NT2/D1 (cell line): Measurements from ENCODE around the gene CAMK2A.

Experiments
- DNase-seq: peaks from one replicate; pipeline ENCODE4 v3.0.0-alpha.2; 2011; ENCODE audit warnings: low read depth, low spot score
- H3K27me3 ChIP-seq: 2 replicates; pipeline ENCODE4 v1.6.0; 2011; ENCODE audit warnings: mild to moderate bottlenecking; ENCODE audit not compliant: insufficient read length, insufficient read depth
- H3K36me3 ChIP-seq: 2 replicates; pipeline ENCODE4 v1.6.1; 2011; ENCODE audit warnings: mild to moderate bottlenecking, low read length, mixed read lengths; ENCODE audit not compliant: insufficient read depth, insufficient read length
- H3K4me1 ChIP-seq: 2 replicates; pipeline ENCODE4 v1.5.1; 2011; ENCODE audit not compliant: insufficient read depth, insufficient read length
- H3K4me3 ChIP-seq: 2 replicates; pipeline ENCODE4 v1.5.1; 2011; ENCODE audit warnings: low read depth; ENCODE audit not compliant: insufficient read length
- H3K9ac ChIP-seq: 2 replicates; pipeline ENCODE4 v1.6.0; 2011; ENCODE audit warnings: low read depth; ENCODE audit not compliant: insufficient read length
- H3K9me3 ChIP-seq: 2 replicates; pipeline ENCODE4 v1.5.1; 2011; ENCODE audit warnings: mild to moderate bottlenecking, low read length; ENCODE audit not compliant: insufficient read depth
- SUZ12 ChIP-seq: IDR thresholded peaks from 2 replicates; pipeline ENCODE4 v1.6.1; 2011; ENCODE audit not compliant: insufficient read length, insufficient read depth; ENCODE audit errors: extremely low read depth
- YY1 ChIP-seq: IDR thresholded peaks from 2 replicates; pipeline ENCODE4 v1.6.1; 2011; ENCODE audit not compliant: insufficient read length, insufficient read depth
- ZNF274 ChIP-seq: IDR thresholded peaks from 2 replicates; pipeline ENCODE4 v1.6.1; 2011; ENCODE audit warnings: mild to moderate bottlenecking, low read depth, low read length

CAMK2A gene

DNA sequence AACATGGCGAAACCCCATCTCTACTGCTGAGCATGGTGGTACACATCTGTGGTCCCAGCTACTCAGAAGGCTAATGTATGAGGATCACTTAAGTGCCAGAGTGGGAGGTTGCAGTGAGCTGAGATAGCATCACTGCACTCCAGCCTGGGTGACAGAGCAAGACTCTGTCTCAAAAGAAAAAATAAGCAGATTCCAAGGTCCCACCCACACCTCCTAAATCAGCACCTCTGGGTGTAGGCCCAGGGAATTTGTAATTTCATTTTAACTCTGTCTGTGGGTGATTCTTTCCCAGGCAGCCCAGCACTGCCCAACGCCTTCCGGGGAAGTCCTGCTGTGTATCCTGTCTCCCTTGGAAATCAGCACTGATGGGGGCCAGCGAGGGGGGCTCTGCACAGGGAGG is 12.5 kb downstream of the CAMK2A start:
- peaks cover 13% of the 10 kb centered on the region for H3K4me1 ChIP-seq
- no peaks in the 10 kb centered on the region for H3K36me3 ChIP-seq
- H3K4me3 ChIP-seq = no peak overlapping the region
- H3K9ac ChIP-seq = no peak overlapping the region
- H3K27me3 ChIP-seq = no peaks in the 10 kb centered on the region
- H3K9me3 ChIP-seq = no peaks in the 10 kb centered on the region
- no peak for DNase-seq
- TF ChIP-seq YY1 (no peak), ZNF274 (no peak), SUZ12 (no peak)

DNA sequence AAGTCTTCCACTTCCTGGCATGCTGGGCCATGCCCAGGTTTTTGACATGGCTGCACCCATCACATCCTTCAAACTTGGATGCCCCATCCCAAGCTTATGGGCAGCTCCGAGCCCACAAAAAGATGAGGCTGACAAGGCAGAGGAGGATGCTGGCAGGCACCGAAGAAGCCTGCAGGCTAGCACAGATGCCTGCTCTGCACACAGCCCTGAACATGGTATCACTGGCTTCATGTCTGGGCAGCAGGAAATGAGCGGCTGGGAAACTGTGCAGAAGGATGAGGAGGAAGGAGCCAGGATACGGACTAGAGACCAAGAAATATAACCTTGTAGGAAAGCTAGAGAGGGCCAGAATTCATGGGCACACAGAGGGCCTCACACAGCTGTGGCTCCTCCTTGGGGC is 14.8 kb downstream of the CAMK2A start:
- Histone ChIP-seq H3K9ac (no peak overlapping the region), H3K9me3 (no peaks in the 10 kb centered on the region), H3K27me3 (no peaks in the 10 kb centered on the region), H3K36me3 (no peaks in the 10 kb centered on the region), H3K4me1 (peaks cover 20% of the 10 kb centered on the region), H3K4me3 (no peak overlapping the region)
- no peak for DNase-seq
- no peak for TF ChIP-seq ZNF274
- TF ChIP-seq SUZ12 = no peak
- TF ChIP-seq YY1 = no peak

DNA sequence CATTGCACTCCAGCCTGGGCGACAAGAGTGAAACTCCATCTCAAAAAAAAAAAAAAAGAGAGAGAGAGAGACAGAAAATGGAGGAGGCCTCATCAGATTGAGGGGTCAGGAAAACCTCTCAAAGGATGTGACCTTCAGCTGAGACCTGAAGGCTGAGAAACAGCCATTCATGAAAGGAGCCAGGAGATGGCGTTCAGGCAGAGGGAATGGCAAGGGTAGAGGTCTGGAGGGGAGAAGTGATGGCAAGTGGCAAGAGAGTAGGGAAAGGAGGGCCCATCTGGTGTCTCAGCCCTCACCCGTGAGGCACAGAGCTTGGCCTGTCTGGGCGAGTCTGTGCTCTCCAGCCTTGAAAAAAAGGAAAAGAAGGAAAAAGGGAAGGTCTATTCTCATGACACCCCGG is 17.0 kb downstream of the CAMK2A start:
- no peak for TF ChIP-seq YY1
- no peak for TF ChIP-seq ZNF274
- no peak for DNase-seq
- no peaks in the 10 kb centered on the region for H3K27me3 ChIP-seq

DNA sequence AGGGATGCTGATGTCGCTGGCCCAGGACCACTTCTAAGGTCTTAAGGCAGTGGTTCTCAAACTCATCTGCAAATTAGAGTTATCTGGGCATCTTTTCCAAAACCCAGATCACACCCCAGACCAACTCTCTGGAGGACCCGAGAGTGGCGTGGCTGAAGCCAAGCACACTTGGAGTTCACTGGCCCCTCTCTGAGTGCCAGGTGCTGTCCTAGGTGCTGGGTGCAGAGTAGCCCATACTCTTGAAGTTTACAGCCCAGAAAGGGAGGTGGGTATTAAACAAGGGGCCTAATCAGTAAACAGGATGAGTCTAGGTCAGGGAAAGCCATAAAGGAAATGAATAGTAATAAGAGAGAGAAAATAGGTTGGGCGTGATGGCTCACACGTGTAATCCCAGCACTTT is 17.6 kb downstream of the CAMK2A start:
- no peaks in the 10 kb centered on the region for H3K36me3 ChIP-seq
- no peaks in the 10 kb centered on the region for H3K27me3 ChIP-seq
- no peaks in the 10 kb centered on the region for H3K9me3 ChIP-seq
- peaks cover 7% of the 10 kb centered on the region for H3K4me1 ChIP-seq
- H3K9ac ChIP-seq = no peak overlapping the region
- TF ChIP-seq ZNF274 (no peak), YY1 (no peak), SUZ12 (no peak)
- no peak for DNase-seq
- H3K4me3 ChIP-seq = no peak overlapping the region

More for the DNA sequence above, 17.0 kb downstream of the CAMK2A start:
- Histone ChIP-seq H3K4me1 (peaks cover 7% of the 10 kb centered on the region), H3K36me3 (no peaks in the 10 kb centered on the region), H3K9ac (no peak overlapping the region), H3K9me3 (no peaks in the 10 kb centered on the region), H3K4me3 (no peak overlapping the region)

DNA sequence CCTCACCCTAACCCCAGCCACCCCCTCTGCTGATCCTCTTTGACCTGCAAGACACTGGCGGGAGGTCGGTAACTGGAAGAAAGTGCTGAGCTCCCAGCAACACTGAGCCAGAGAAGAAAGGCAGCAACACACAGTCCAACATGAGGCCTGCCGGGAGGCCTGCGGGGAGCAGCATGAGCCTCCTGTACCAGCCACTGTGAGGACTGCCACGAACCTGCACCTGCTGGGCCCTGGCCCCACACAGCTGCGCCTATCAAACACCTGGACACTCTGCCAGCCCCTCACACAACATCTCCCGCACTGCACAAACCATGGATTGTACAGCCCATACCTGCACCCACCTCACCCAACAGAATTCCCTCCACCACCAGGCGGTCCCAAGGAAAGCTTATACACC is 18.3 kb downstream of the CAMK2A start:
- TF ChIP-seq ZNF274 (no peak), SUZ12 (no peak), YY1 (no peak)
- Histone ChIP-seq H3K36me3 (no peaks in the 10 kb centered on the region), H3K27me3 (no peaks in the 10 kb centered on the region), H3K4me1 (peaks cover 7% of the 10 kb centered on the region), H3K4me3 (no peak overlapping the region), H3K9ac (no peak overlapping the region), H3K9me3 (no peaks in the 10 kb centered on the region)
- DNase-seq = no peak

DNA sequence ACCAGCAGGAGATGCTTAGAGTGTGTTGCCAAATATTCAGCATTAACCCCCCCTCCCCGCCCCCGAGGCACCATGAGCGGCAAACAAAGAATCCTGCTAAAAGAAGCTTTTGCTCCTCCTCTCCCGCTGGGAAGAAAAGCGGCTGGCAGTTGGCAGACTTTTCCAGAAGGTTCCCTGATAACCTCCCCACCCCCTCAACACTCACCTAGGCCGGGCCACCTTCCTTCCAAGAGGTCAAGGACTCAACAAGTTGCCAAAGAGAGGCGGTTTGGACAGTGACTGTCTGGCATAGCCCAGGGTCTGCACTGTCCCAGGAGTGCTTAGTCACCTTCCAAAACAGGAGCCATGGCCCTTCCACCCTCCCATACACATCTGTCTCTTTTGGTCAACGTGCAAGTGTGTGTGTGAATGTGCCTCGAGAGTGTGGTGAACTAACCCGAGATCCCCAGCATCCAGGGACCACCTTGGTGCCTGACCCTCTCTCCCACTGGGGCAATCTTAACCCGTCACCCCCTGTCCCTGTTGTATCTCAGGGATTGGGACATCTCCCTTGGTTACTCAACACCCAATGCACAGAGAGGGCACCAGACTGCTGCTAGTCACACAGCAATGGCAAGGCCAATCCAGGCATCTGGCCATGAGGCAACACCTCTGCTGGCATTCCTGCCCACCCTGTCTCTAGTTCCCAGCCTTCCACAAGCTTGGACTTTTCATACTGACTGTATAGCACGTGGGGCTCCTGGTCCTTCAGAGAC is 18.9 kb downstream of the CAMK2A start:
- no peak for TF ChIP-seq ZNF274
- no peak for TF ChIP-seq SUZ12
- TF ChIP-seq YY1 = no peak
- H3K4me1 ChIP-seq = peaks cover 7% of the 10 kb centered on the region
- H3K27me3 ChIP-seq = no peaks in the 10 kb centered on the region
- no peak for DNase-seq
- no peak overlapping the region for H3K4me3 ChIP-seq
- no peaks in the 10 kb centered on the region for H3K9me3 ChIP-seq
- no peak overlapping the region for H3K9ac ChIP-seq
- no peaks in the 10 kb centered on the region for H3K36me3 ChIP-seq

DNA sequence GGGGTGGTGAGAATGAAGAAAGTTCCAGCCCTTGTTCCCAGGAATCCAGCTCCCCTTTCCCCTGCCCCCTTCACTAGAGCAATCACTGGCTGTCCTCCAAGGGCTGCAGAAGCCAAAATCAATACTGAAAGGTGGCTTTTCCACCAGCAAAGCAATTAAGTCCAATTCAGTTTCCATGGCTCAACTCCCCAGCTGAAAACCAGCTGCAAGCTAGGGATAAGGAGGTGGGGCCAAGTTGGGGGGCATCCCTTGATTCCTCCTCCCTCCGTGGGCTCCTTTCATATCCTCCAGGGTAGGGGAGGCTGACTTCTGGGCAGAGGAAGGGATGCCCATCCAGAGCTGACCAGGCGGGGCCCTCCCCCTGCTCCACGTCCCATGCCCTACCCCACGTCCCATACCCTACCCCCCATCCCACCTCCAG is 22.7 kb downstream of the CAMK2A start:
- no peak overlapping the region for H3K4me3 ChIP-seq
- peaks cover 19% of the 10 kb centered on the region for H3K4me1 ChIP-seq
- H3K36me3 ChIP-seq = no peaks in the 10 kb centered on the region
- TF ChIP-seq SUZ12 (no peak), YY1 (no peak), ZNF274 (no peak)
- DNase-seq = no peak
- no peak overlapping the region for H3K9ac ChIP-seq
- H3K9me3 ChIP-seq = no peaks in the 10 kb centered on the region
- H3K27me3 ChIP-seq = no peaks in the 10 kb centered on the region
